OCI-LY1 (cell line): ENCODE results near the gene SFTPB.
A peak's percentile ranks its signal among the peaks of the same experiment; 100 is the strongest.

Experiments
- H2AFZ ChIP-seq: fragments of 200-600 bp; sonication (generic), shearing (Covaris generic); 2 replicates; pipeline ENCODE4 v1.6.0; 2014; ENCODE audit warnings: antibody characterized with exemption, mild to moderate bottlenecking, low read length
- H3F3A ChIP-seq: fragments of 200-600 bp; sonication (generic), shearing (Covaris generic); 2 replicates; pipeline ENCODE4 v1.6.0; 2014; ENCODE audit warnings: mild to moderate bottlenecking, antibody characterized with exemption, low read length, moderate library complexity; ENCODE audit not compliant: insufficient read depth
- H3K27ac ChIP-seq: fragments of 200-600 bp; sonication (generic); 2 replicates; pipeline ENCODE4 v1.5.1; 2014; ENCODE audit warnings: low read length, mixed run types, mild to moderate bottlenecking, low read depth; ENCODE audit not compliant: poor library complexity, severe bottlenecking
- H3K27me3 ChIP-seq: fragments of 200-600 bp; sonication (generic); 2 replicates; pipeline ENCODE4 v1.6.0; 2014; ENCODE audit warnings: antibody characterized with exemption, mild to moderate bottlenecking, low read length, moderate library complexity; ENCODE audit not compliant: insufficient read depth
- H3K36me3 ChIP-seq: fragments of 200-600 bp; sonication (generic); 2 replicates; pipeline ENCODE4 v1.6.1; 2014; ENCODE audit warnings: mild to moderate bottlenecking, antibody characterized with exemption, low read length, moderate library complexity, mixed read lengths; ENCODE audit not compliant: insufficient read depth
- H3K4me1 ChIP-seq: fragments of 200-600 bp; sonication (generic); 2 replicates; pipeline ENCODE4 v1.5.1; 2014; ENCODE audit warnings: mild to moderate bottlenecking, low read length, moderate library complexity; ENCODE audit not compliant: insufficient read depth, severe bottlenecking
- H3K4me2 ChIP-seq: fragments of 200-600 bp; sonication (generic), shearing (Covaris generic); 2 replicates; pipeline ENCODE4 v1.6.1; 2014; ENCODE audit warnings: low read length
- H3K4me3 ChIP-seq: fragments of 200-600 bp; sonication (generic); 2 replicates; pipeline ENCODE4 v1.5.1; 2014; ENCODE audit warnings: low read length, low read depth, mild to moderate bottlenecking, mixed read lengths; ENCODE audit not compliant: poor library complexity, severe bottlenecking
- H3K79me2 ChIP-seq: fragments of 200-600 bp; shearing (Covaris generic); 2 replicates; pipeline ENCODE4 v1.6.1; 2016; ENCODE audit warnings: mixed run types, low read length, mixed read lengths; ENCODE audit not compliant: insufficient read depth
- H3K9ac ChIP-seq: fragments of 200-600 bp; sonication (generic), shearing (Covaris generic); 2 replicates; pipeline ENCODE4 v1.6.1; 2014; ENCODE audit warnings: mild to moderate bottlenecking, low read length, mixed read lengths
- H3K9me2 ChIP-seq: fragments of 200-600 bp; sonication (generic), shearing (Covaris generic); 2 replicates; pipeline ENCODE4 v1.6.1; 2014; ENCODE audit warnings: low read depth, mild to moderate bottlenecking, low read length, mixed read lengths
- H3K9me3 ChIP-seq: fragments of 200-600 bp; shearing (Covaris generic); 2 replicates; pipeline ENCODE4 v1.6.1; 2014; ENCODE audit warnings: low read length, mixed read lengths
- H4K20me1 ChIP-seq: fragments of 200-600 bp; sonication (generic), shearing (Covaris generic); 2 replicates; pipeline ENCODE4 v1.6.0; 2016; ENCODE audit warnings: mild to moderate bottlenecking, low read length; ENCODE audit not compliant: insufficient read depth
- CTCF ChIP-seq: fragments of 200-600 bp; sonication (generic), shearing (Covaris generic); IDR thresholded peaks from 2 replicates; pipeline ENCODE4 v1.5.1; 2017; ENCODE audit warnings: mild to moderate bottlenecking, antibody characterized with exemption, low read length, moderate library complexity, mixed read lengths
- EZH2 ChIP-seq: fragments of 200-600 bp; sonication (generic), shearing (Covaris generic); IDR thresholded peaks from 2 replicates; pipeline ENCODE4 v1.8.0; 2017; ENCODE audit warnings: borderline replicate concordance, mixed run types, mild to moderate bottlenecking, antibody characterized with exemption, low read length, moderate library complexity, mixed read lengths

Gene SFTPB

GRCh38 chr2:85650456-85650855 lies 17.5 kb downstream of the SFTPB start:
- Histone ChIP-seq H3K9me2 (no peaks in the 10 kb centered on the region), H3K9me3 (no peaks in the 10 kb centered on the region), H3K27me3 (no peaks in the 10 kb centered on the region), H3K9ac (no peak overlapping the region), H3K79me2 (no peaks in the 10 kb centered on the region), H3K27ac (no peak overlapping the region), H2AFZ (no peak overlapping the region), H3F3A (no peaks in the 10 kb centered on the region), H3K4me1 (no peaks in the 10 kb centered on the region), H4K20me1 (no peaks in the 10 kb centered on the region), H3K36me3 (peaks cover 84% of the 10 kb centered on the region), H3K4me3 (no peak overlapping the region), H3K4me2 (no peak overlapping the region)
- TF ChIP-seq EZH2 (no peak), CTCF (no peak)

GRCh38 chr2:85649201-85650190 lies 18.5 kb downstream of the SFTPB start:
- H3K9me3 ChIP-seq = no peaks in the 10 kb centered on the region
- H3K79me2 ChIP-seq = no peaks in the 10 kb centered on the region
- H3F3A ChIP-seq = no peaks in the 10 kb centered on the region
- no peak for TF ChIP-seq CTCF
- TF ChIP-seq EZH2 = no peak
- H3K4me3 ChIP-seq = no peak overlapping the region
- H2AFZ ChIP-seq = no peak overlapping the region
- H4K20me1 ChIP-seq = no peaks in the 10 kb centered on the region
- H3K9me2 ChIP-seq = no peaks in the 10 kb centered on the region
- H3K4me2 ChIP-seq = no peak overlapping the region
- peaks cover 93% of the 10 kb centered on the region for H3K36me3 ChIP-seq
- H3K27me3 ChIP-seq = no peaks in the 10 kb centered on the region
- H3K9ac ChIP-seq = no peak overlapping the region
- H3K4me1 ChIP-seq = no peaks in the 10 kb centered on the region
- no peak overlapping the region for H3K27ac ChIP-seq

- Histone ChIP-seq H3K4me2 (no peak overlapping the region), H3K4me1 (no peaks in the 10 kb centered on the region), H4K20me1 (no peaks in the 10 kb centered on the region), H3K36me3 (peaks cover 95% of the 10 kb centered on the region), H2AFZ (no peak overlapping the region), H3K9ac (no peak overlapping the region), H3K27ac (no peak overlapping the region), H3K79me2 (no peaks in the 10 kb centered on the region), H3K27me3 (no peaks in the 10 kb centered on the region), H3K9me2 (no peaks in the 10 kb centered on the region), H3K4me3 (no peak overlapping the region), H3F3A (no peaks in the 10 kb centered on the region), H3K9me3 (no peaks in the 10 kb centered on the region)
- TF ChIP-seq EZH2 (no peak), CTCF (peak; percentile 54; the same call in 1 of the 2 replicates)
Measured at GRCh38 chr2:85648619-85649018, 19.4 kb downstream of the SFTPB start.
